Stimulated activated naive B cell treated with anti-CD40 and anti-IgM and Interleukin-4, amounts not matched to agents 10 μg/mL and 1 μg/mL and 100 μg/mL, for 72 hours (primary cell): Measurements from ENCODE around the gene RPL36AL.
"Not testable (repeated sequence)": the region's sequence is repeated elsewhere in the genome, so short reads cannot be mapped to it uniquely, and the experiment has no call there.

Source experiments
- ATAC-seq, 2 donors: fragments of 150-1000 bp; cut with Tn5 transposase; replicated peaks; 2 replicates each; pipeline ENCODE4 v1.10.0; 2021; ENCODE audit warnings: moderate library complexity in 1 of 2
- DNase-seq: peaks from one replicate; pipeline ENCODE4 v3.0.0; 2021
- H3K27ac Mint-ChIP-seq: one replicate; pipeline ENCODE4 v1.8.0; 2022; ENCODE audit warnings: mild to moderate bottlenecking, mixed read lengths
- H3K27me3 Mint-ChIP-seq, 2 donors: one replicate each; pipeline ENCODE4 v1.8.0; 2022; ENCODE audit warnings: mixed read lengths in 2 of 2
- H3K36me3 Mint-ChIP-seq, 2 donors: one replicate each; pipeline ENCODE4 v1.8.0; 2022; ENCODE audit warnings: mixed read lengths in 2 of 2, mild to moderate bottlenecking in 1 of 2
- H3K4me1 Mint-ChIP-seq, 2 donors: one replicate each; pipeline ENCODE4 v1.8.0; 2022; ENCODE audit warnings: mixed read lengths in 2 of 2, mild to moderate bottlenecking in 1 of 2
- H3K4me3 Mint-ChIP-seq, 2 donors: one replicate each; pipeline ENCODE4 v1.8.0; 2022; ENCODE audit warnings: mild to moderate bottlenecking in 2 of 2, mixed read lengths in 2 of 2, moderate library complexity in 1 of 2
- H3K9me3 Mint-ChIP-seq, 2 donors: one replicate each; pipeline ENCODE4 v1.8.0; 2022; ENCODE audit warnings: mixed read lengths in 2 of 2, mild to moderate bottlenecking in 1 of 2

The RPL36AL gene

DNA sequence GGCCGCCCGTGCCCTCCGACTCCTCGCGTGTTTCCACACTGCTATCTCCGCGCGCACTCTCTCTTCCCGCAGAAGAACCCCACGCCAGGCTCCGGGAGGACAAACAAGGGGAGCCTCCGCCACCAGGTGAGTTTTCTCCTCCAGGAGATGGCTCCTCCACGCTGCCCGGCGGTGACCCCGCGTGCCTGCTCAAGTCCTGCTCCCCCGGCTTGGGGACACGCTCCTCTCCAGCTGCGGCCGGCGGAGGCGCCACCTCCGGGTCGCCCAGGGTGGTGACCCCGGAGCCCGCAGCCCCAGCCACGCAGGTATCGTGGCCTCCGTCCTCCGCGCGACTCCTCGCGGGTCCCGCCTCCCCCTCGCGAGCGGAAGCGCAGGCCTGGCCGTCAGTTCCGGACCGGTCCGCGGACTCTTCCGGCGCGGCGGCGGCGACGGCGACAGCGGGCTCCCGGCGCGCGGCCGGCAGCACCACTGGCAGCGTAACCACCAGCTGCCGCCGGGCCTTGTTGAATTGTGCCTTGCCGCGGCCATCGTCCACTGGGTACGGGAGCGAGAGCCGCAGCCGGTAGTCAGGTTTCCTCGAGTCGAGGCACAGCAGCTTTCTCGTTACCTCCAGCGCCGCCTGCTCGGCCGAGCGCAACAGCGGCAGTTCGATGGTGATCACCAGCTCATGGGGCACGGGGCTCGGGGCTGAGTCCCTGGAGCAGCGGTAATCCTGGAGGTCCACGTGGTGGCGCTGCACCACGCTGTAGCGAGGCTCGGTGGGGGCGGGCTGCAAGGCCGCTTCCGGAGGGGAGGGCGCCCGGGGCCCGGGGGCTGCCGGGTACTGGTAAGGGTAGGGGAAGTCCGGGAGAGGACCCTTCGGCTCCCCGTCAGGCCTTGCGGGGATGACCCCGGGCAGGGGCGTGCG lies 13.5 kb upstream of the RPL36AL start:
- peak; percentile 82 to 88 for ATAC-seq
- H3K27me3 Mint-ChIP-seq = no peaks in the 10 kb centered on the region
- H3K9me3 Mint-ChIP-seq = no peaks in the 10 kb centered on the region
- peak overlapping the region; percentile 98 for H3K27ac Mint-ChIP-seq
- H3K36me3 Mint-ChIP-seq = peaks cover 28 to 40% of the 10 kb centered on the region in 2 donors
- H3K4me3 Mint-ChIP-seq = peak overlapping the region; percentile 91 to 99
- peaks cover 15 to 52% of the 10 kb centered on the region in 2 donors for H3K4me1 Mint-ChIP-seq
- peak; percentile 92 for DNase-seq

DNA sequence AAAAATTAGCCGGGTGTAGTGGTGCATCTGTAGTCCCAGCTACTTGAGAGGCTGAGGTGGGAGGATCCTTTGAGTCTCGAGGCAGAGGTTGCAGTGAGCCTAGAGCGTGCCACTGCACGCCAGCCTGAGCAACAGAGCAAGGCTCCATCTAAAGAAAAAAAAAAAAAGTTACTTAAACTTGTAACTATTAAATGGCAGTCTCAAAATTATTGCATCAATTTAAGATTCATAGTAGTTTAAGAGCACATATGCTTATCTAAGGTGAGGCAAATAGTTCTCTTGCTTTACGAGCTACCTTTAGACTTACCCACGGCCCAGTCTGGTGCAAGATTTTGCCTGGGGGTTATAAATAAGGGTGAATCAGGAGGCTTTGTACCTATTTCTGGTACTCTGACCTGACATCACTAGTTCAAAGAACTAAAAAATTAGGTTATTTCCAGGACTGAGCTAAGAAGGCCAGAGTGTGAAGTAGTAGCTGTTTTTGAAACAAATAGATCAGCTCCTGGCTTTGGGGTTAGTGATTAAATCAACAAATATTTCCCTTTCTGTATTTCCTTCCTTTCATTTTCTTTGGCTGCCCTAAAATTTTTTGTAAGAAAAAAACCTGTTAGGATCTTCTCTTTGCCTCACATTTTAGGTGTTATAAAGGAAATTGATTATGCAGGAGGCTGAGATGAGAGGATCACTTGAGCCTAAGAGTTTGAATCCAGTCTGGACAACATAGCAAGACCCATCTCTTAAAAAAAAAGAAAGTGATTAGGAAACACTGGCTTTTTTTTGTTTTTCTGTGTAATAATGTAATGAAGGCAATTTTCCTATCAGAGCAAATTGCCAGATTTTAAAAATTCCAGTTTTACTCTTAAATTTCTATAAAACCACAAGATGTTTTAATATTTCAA lies 3.8 kb upstream of the RPL36AL start:
- H3K36me3 Mint-ChIP-seq = peaks cover 20 to 34% of the 10 kb centered on the region in 2 donors
- H3K27ac Mint-ChIP-seq = peak overlapping the region; percentile 25
- H3K27me3 Mint-ChIP-seq = no peaks in the 10 kb centered on the region
- H3K4me3 Mint-ChIP-seq = peak overlapping the region in 1 of 2 donors; percentile 54
- no peak for ATAC-seq
- DNase-seq = no peak
- peaks cover 15 to 42% of the 10 kb centered on the region in 2 donors for H3K4me1 Mint-ChIP-seq
- no peaks in the 10 kb centered on the region for H3K9me3 Mint-ChIP-seq

DNA sequence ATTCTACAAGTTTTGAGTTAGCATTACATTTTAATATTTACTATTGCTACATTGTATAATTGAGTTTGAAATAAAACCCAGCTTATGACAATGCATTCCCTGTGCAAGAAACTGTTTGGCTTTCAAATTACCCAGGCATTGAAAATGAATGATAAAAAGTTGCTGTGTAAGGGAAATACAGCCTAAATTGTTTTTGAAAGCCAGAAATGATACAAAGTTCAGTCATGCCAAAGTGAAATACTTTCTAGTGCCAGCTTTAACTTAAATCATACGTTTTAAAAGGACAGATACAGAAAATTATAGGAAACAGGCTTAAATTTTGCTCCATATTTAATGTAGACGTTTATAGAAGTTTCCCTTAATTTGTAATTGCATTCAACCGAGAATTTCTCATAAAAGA lies 3.0 kb upstream of the RPL36AL start:
- H3K9me3 Mint-ChIP-seq = no peaks in the 10 kb centered on the region
- DNase-seq (no peak), ATAC-seq (no peak)
- no peaks in the 10 kb centered on the region for H3K27me3 Mint-ChIP-seq
- H3K36me3 Mint-ChIP-seq = peaks cover 24 to 40% of the 10 kb centered on the region in 2 donors
- peak overlapping the region; percentile 25 for H3K27ac Mint-ChIP-seq
- H3K4me3 Mint-ChIP-seq = no peak overlapping the region
- peaks cover 19 to 42% of the 10 kb centered on the region in 2 donors for H3K4me1 Mint-ChIP-seq

DNA sequence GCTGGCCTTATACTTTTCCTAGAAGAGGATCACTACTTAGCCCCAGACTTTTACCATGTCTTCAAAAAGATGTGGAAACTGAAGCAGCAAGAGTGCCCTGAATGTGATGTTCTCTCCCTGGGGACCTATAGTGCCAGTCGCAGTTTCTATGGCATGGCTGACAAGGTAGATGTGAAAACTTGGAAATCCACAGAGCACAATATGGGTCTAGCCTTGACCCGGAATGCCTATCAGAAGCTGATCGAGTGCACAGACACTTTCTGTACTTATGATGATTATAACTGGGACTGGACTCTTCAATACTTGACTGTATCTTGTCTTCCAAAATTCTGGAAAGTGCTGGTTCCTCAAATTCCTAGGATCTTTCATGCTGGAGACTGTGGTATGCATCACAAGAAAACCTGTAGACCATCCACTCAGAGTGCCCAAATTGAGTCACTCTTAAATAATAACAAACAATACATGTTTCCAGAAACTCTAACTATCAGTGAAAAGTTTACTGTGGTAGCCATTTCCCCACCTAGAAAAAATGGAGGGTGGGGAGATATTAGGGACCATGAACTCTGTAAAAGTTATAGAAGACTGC lies 1.7 kb upstream of the RPL36AL start:
- Mint-ChIP-seq H3K9me3 (no peaks in the 10 kb centered on the region), H3K4me3 (peak overlapping the region; percentile 93 to 96), H3K27ac (peak overlapping the region; percentile 98), H3K27me3 (no peaks in the 10 kb centered on the region), H3K4me1 (peaks cover 23 to 46% of the 10 kb centered on the region in 2 donors), H3K36me3 (peaks cover 27 to 44% of the 10 kb centered on the region in 2 donors)
- DNase-seq (no peak), ATAC-seq (no peak)

DNA sequence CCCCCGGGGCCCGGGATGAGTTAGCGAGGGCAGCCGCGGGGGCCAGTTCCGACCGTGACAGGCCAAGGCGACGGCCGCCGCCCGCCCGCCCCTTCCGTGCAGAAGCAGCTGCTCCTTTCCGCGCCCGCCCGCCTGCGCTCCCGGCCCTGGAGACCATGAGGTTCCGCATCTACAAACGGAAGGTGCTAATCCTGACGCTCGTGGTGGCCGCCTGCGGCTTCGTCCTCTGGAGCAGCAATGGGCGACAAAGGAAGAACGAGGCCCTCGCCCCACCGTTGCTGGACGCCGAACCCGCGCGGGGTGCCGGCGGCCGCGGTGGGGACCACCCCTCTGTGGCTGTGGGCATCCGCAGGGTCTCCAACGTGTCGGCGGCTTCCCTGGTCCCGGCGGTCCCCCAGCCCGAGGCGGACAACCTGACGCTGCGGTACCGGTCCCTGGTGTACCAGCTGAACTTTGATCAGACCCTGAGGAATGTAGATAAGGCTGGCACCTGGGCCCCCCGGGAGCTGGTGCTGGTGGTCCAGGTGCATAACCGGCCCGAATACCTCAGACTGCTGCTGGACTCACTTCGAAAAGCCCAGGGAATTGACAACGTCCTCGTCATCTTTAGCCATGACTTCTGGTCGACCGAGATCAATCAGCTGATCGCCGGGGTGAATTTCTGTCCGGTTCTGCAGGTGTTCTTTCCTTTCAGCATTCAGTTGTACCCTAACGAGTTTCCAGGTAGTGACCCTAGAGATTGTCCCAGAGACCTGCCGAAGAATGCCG lies 872 bp upstream of the RPL36AL start:
- H3K4me1 Mint-ChIP-seq = peaks cover 23 to 48% of the 10 kb centered on the region in 2 donors
- DNase-seq (peak; percentile 68), ATAC-seq (peak; percentile 53 to 62)
- peaks cover 29 to 46% of the 10 kb centered on the region in 2 donors for H3K36me3 Mint-ChIP-seq
- no peaks in the 10 kb centered on the region for H3K27me3 Mint-ChIP-seq
- no peaks in the 10 kb centered on the region for H3K9me3 Mint-ChIP-seq
- H3K4me3 Mint-ChIP-seq = peak overlapping the region; percentile 93 to 96
- H3K27ac Mint-ChIP-seq = peak overlapping the region; percentile 98

DNA sequence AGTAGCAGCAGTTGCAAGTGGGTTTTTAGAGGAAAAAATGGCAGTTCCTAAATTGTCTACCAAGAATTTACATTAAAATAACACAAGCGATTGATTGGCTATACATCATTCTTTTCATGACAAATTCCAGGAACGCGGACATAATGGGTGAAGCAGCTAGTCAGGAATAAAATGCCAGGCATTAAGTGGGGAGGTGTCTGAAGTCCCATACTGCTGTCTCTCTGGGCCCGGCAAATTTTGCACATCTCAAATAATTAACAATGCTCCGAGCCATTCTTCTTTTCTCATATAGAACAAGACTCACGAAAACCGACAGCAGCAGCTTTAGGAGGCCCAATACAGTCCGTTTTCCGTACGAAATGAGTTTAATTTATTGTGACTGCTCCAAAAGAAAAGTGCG lies 696 bp downstream of the RPL36AL start:
- Mint-ChIP-seq H3K4me3 (peak overlapping the region; percentile 93 to 96), H3K27me3 (no peaks in the 10 kb centered on the region), H3K4me1 (peaks cover 20 to 49% of the 10 kb centered on the region in 2 donors), H3K27ac (peak overlapping the region; percentile 98), H3K36me3 (peaks cover 31 to 49% of the 10 kb centered on the region in 2 donors), H3K9me3 (no peaks in the 10 kb centered on the region)
- DNase-seq = no peak
- no peak for ATAC-seq

DNA sequence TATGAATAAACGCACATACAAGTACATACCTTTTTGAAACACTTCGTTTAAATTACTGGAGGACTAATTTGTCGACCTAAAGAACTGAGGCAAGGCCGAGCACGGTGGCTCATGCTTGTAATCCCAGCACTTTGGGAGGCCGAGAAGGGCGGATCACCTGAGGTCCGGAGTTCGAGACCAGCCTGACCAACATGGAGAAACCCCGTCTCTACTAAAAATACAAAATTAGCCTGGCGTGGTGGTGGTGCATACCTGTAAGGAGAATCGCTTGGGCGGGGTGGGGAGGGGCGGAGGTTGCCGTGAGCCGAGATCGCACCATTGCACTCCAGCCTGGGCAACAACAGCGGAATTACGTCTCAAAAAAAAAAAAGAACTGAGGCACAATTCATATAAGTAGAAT lies 1.2 kb downstream of the RPL36AL start:
- Mint-ChIP-seq H3K4me1 (peaks cover 20 to 48% of the 10 kb centered on the region in 2 donors), H3K36me3 (peaks cover 29 to 48% of the 10 kb centered on the region in 2 donors), H3K4me3 (peak overlapping the region; percentile 93 to 96), H3K27ac (peak overlapping the region; percentile 98)
- ATAC-seq, DNase-seq, H3K27me3 Mint-ChIP-seq, H3K9me3 Mint-ChIP-seq: not testable (repeated sequence)

DNA sequence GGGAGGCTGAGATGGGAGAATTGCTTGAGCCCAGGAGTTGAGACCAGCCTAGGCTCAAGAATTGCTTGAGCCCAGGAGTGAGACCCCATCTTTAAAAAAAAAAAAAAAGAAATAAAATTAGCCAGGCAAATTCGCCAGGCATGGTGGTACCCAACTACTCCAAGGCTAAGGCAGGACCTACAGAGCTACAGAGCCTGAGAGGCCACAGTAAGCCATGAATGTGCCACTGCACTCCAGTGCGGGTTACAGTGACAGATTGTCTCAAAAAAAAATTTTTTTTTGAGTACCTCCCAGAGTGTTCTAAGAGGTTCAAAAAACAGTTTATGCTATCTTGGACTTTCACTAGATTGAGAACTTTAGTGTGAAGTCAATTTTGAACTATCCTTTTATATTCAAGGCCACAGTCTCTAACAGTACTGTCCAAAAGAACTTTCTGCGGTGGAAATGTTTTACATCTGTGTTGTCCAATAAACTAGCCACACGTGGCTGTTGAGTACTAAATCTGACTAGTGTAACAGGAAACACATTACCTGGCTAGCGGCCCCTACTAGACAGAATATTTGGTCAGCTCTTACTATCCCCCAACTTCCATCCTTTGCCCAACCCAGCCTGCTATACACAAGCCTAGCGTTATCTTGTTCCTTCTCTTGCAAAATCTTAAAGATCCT lies 2.4 kb downstream of the RPL36AL start:
- peaks cover 28 to 50% of the 10 kb centered on the region in 2 donors for H3K36me3 Mint-ChIP-seq
- peak overlapping the region in 1 of 2 donors; percentile 3 for H3K4me3 Mint-ChIP-seq
- ATAC-seq = no peak
- H3K27ac Mint-ChIP-seq = peak overlapping the region; percentile 20
- H3K27me3 Mint-ChIP-seq = no peaks in the 10 kb centered on the region
- no peaks in the 10 kb centered on the region for H3K9me3 Mint-ChIP-seq
- peaks cover 18 to 46% of the 10 kb centered on the region in 2 donors for H3K4me1 Mint-ChIP-seq
- no peak for DNase-seq

DNA sequence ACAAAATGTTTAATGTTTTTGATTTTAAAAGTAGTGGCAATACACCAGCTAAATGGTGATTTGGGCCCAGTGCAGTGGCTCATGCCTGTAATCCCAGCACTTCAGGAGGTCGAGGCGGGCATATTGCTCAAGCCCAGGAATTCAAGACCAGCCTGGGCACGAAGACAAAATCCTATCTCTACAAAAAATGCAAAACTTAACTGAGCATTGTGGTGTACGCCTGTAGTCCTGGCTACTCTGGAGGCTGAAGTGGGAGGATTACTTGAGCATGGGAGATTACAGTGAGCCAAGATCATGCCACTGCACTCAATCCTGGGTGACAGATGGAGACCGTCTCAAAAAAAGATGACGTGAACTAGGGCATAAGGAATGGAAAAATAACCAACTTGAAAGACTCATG lies 4.7 kb downstream of the RPL36AL start:
- no peaks in the 10 kb centered on the region for H3K27me3 Mint-ChIP-seq
- ATAC-seq (no peak), DNase-seq (no peak)
- H3K36me3 Mint-ChIP-seq = peaks cover 19 to 38% of the 10 kb centered on the region in 2 donors
- peaks cover 11 to 35% of the 10 kb centered on the region in 2 donors for H3K4me1 Mint-ChIP-seq
- H3K9me3 Mint-ChIP-seq = no peaks in the 10 kb centered on the region
- no peak overlapping the region for H3K4me3 Mint-ChIP-seq
- peak overlapping the region; percentile 14 for H3K27ac Mint-ChIP-seq

DNA sequence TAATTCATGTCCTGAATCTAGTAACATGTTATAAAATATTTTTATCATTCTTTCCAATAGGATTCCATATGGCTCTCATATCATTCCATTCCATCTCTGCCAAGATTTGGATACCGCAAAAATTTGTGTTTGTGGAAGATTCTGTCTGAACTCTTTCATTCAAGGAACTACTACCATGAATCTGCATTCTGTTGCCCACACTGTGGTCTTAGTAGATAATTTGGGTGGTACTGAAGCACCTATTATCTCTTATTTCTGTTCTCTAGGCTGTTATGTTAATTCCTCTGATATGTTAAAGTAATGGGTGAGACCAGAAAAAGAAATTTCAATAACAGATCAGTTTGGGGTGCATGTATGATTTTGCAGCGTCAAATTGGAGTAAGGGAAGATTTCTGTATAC lies 6.2 kb downstream of the RPL36AL start:
- ATAC-seq (no peak), DNase-seq (no peak)
- H3K27me3 Mint-ChIP-seq = no peaks in the 10 kb centered on the region
- H3K27ac Mint-ChIP-seq = no peak overlapping the region
- peaks cover 9 to 33% of the 10 kb centered on the region in 2 donors for H3K4me1 Mint-ChIP-seq
- H3K4me3 Mint-ChIP-seq = no peak overlapping the region
- H3K36me3 Mint-ChIP-seq = peaks cover 24 to 29% of the 10 kb centered on the region in 2 donors
- H3K9me3 Mint-ChIP-seq = no peaks in the 10 kb centered on the region

DNA sequence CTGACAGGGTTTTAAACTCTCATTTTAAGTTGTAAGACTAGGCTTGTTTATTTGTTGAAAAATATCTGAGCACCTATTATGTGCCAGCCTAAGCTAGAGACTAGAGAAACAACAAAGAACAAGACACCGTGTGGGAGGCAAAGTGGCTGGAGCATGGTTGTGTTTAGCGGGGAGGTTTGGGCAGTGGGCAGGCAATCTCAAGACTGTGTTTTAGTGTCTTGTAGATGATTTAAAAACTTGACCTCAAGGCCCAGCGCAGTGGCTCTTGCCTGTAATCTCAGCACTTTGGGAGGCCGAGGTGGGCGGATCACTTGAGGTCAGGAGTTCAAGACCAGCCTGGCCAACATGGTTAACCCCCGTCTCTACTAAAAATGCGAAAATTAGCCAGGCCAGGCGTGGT lies 7.8 kb downstream of the RPL36AL start:
- no peak overlapping the region for H3K27ac Mint-ChIP-seq
- H3K9me3 Mint-ChIP-seq = no peaks in the 10 kb centered on the region
- peaks cover 4 to 19% of the 10 kb centered on the region in 2 donors for H3K4me1 Mint-ChIP-seq
- no peaks in the 10 kb centered on the region for H3K27me3 Mint-ChIP-seq
- peaks cover 19 to 25% of the 10 kb centered on the region in 2 donors for H3K36me3 Mint-ChIP-seq
- ATAC-seq (no peak), DNase-seq (no peak)
- no peak overlapping the region for H3K4me3 Mint-ChIP-seq

DNA sequence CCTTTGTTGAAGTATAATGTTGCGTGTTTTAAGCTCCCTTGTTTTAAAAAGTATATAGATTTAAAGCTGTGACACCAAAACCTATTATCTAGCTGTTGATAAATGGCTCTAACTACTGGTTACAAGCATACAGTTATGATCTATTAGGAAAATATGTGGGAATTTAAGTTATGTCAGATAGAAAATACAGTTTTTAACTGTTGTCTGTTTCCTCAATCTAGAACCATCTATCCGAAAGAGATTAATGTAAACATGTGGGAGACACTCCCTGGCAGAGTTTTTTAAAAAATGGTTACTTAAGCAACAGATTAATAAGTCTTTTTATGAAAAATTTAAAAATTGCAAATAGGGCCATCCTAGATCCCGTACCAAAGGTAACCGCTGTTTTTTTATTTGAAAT lies 8.2 kb downstream of the RPL36AL start:
- H3K4me1 Mint-ChIP-seq = peaks cover 1 to 15% of the 10 kb centered on the region in 2 donors

DNA sequence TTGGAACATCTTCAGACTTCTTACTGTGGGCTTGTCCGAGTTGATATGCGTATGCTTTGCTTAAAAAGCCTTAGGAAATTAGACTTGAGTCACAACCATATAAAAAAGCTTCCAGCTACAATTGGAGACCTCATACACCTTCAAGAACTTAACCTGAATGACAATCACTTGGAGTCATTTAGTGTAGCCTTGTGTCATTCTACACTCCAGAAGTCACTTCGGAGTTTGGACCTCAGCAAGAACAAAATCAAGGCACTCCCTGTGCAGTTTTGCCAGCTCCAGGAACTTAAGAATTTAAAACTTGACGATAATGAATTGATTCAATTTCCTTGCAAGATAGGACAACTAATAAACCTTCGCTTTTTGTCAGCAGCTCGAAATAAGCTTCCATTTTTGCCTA lies 12.8 kb downstream of the RPL36AL start:
- DNase-seq (no peak), ATAC-seq (no peak)
- H3K9me3 Mint-ChIP-seq = no peaks in the 10 kb centered on the region
- H3K27me3 Mint-ChIP-seq = no peaks in the 10 kb centered on the region
- H3K27ac Mint-ChIP-seq = no peak overlapping the region
- H3K4me1 Mint-ChIP-seq = peaks cover 4 to 11% of the 10 kb centered on the region in 2 donors
- no peak overlapping the region for H3K4me3 Mint-ChIP-seq
- H3K36me3 Mint-ChIP-seq = peaks cover 21 to 22% of the 10 kb centered on the region in 2 donors

More for the DNA sequence above, 8.2 kb downstream of the RPL36AL start:
- ATAC-seq (no peak), DNase-seq (no peak)
- Mint-ChIP-seq H3K27ac (no peak overlapping the region), H3K4me3 (no peak overlapping the region), H3K36me3 (peaks cover 16 to 22% of the 10 kb centered on the region in 2 donors), H3K27me3 (no peaks in the 10 kb centered on the region), H3K9me3 (no peaks in the 10 kb centered on the region)
